Neural crest cell (in vitro differentiated cells): ENCODE data around the gene FUT7. TPM values are rescaled to one million over a fixed set of nuclear protein-coding genes. Genes with fewer than 3 reads are reported as not detected.

ENCODE experiments used
- DNase-seq: peaks from one replicate; pipeline ENCODE4 v3.0.0; 2021; ENCODE audit warnings: low read depth, mixed read lengths, low spot score
- H3K27ac Mint-ChIP-seq: one replicate; pipeline ENCODE4 v1.8.0; 2021; ENCODE audit warnings: mild to moderate bottlenecking, mixed read lengths; ENCODE audit not compliant: unreplicated experiment
- H3K27me3 Mint-ChIP-seq: 2 replicates; pipeline ENCODE4 v1.8.0; 2021; ENCODE audit warnings: low read depth, mild to moderate bottlenecking, mixed read lengths
- H3K36me3 Mint-ChIP-seq: 2 replicates; pipeline ENCODE4 v1.8.0; 2021; ENCODE audit warnings: low read depth, mild to moderate bottlenecking, mixed read lengths
- H3K4me1 Mint-ChIP-seq: 2 replicates; pipeline ENCODE4 v1.8.0; 2021; ENCODE audit warnings: mixed read lengths
- H3K4me3 Mint-ChIP-seq: one replicate; pipeline ENCODE4 v1.8.0; 2021; ENCODE audit warnings: mild to moderate bottlenecking, mixed read lengths
- H3K9me3 Mint-ChIP-seq: 2 replicates; pipeline ENCODE4 v1.8.0; 2021; ENCODE audit warnings: mixed read lengths
- CTCF ChIP-seq: fragments of 200-600 bp; sonication (generic); conservative IDR thresholded peaks from 2 replicates; pipeline ENCODE4 v1.5.0; 2021; ENCODE audit warnings: antibody characterized with exemption, mild to moderate bottlenecking
- total RNA-seq: library from RNA; stranded (reverse); gene quantifications from 2 replicates; pipeline ENCODE4 v1.2.1, GENCODE V29; 2021

The FUT7 gene
- total RNA-seq, 1 donor from 2014 or later = not detected

- DNase-seq = peak; percentile 92
- Mint-ChIP-seq H3K36me3 (no peaks in the 10 kb centered on the region), H3K9me3 (no peaks in the 10 kb centered on the region), H3K4me3 (peak within 1 kb of the TSS; percentile 88), H3K27ac (peak within 1 kb of the TSS; percentile 62), H3K4me1 (peaks cover 3% of the 10 kb centered on the region), H3K27me3 (peaks cover 3% of the 10 kb centered on the region)
- TF ChIP-seq CTCF = no peak
Measured at GRCh38 chr9:136991993-136992818, 39.7 kb downstream of the FUT7 start, which contains the start of gene PAXX. PAXX (plus strand) TSS chr9:136992422; CDS start chr9:136992444, 22 bp downstream.

GRCh38 chr9:136990242-136990911 is 41.5 kb downstream of the FUT7 start:
- H3K4me1 Mint-ChIP-seq = peaks cover 3% of the 10 kb centered on the region
- H3K27me3 Mint-ChIP-seq = no peaks in the 10 kb centered on the region
- no peaks in the 10 kb centered on the region for H3K36me3 Mint-ChIP-seq
- TF ChIP-seq CTCF = no peak
- no peak for DNase-seq
- peak overlapping the region; percentile 60 for H3K4me3 Mint-ChIP-seq
- H3K27ac Mint-ChIP-seq = no peak overlapping the region
- no peaks in the 10 kb centered on the region for H3K9me3 Mint-ChIP-seq

- Mint-ChIP-seq H3K9me3 (no peaks in the 10 kb centered on the region), H3K4me3 (no peak overlapping the region), H3K4me1 (peaks cover 6% of the 10 kb centered on the region), H3K36me3 (no peaks in the 10 kb centered on the region), H3K27ac (no peak overlapping the region), H3K27me3 (no peaks in the 10 kb centered on the region)
- DNase-seq = no peak
- TF ChIP-seq CTCF = no peak
Measured at GRCh38 chr9:136988872-136989271, 43.0 kb downstream of the FUT7 start.

- peaks cover 8% of the 10 kb centered on the region for H3K4me1 Mint-ChIP-seq
- H3K4me3 Mint-ChIP-seq = no peak overlapping the region
- DNase-seq = no peak
- H3K27ac Mint-ChIP-seq = no peak overlapping the region
- H3K36me3 Mint-ChIP-seq = no peaks in the 10 kb centered on the region
- no peaks in the 10 kb centered on the region for H3K27me3 Mint-ChIP-seq
- no peak for TF ChIP-seq CTCF
- H3K9me3 Mint-ChIP-seq = no peaks in the 10 kb centered on the region
Measured at GRCh38 chr9:136985853-136986252, 46.0 kb downstream of the FUT7 start.

GRCh38 chr9:136985027-136985602 is 46.8 kb downstream of the FUT7 start:
- Mint-ChIP-seq H3K9me3 (no peaks in the 10 kb centered on the region), H3K4me1 (peaks cover 8% of the 10 kb centered on the region), H3K27me3 (no peaks in the 10 kb centered on the region), H3K36me3 (no peaks in the 10 kb centered on the region), H3K4me3 (no peak overlapping the region), H3K27ac (no peak overlapping the region)
- no peak for TF ChIP-seq CTCF
- DNase-seq = no peak
